ENCODE data around the gene MOGAT2.

MOGAT2 gene

DNA sequence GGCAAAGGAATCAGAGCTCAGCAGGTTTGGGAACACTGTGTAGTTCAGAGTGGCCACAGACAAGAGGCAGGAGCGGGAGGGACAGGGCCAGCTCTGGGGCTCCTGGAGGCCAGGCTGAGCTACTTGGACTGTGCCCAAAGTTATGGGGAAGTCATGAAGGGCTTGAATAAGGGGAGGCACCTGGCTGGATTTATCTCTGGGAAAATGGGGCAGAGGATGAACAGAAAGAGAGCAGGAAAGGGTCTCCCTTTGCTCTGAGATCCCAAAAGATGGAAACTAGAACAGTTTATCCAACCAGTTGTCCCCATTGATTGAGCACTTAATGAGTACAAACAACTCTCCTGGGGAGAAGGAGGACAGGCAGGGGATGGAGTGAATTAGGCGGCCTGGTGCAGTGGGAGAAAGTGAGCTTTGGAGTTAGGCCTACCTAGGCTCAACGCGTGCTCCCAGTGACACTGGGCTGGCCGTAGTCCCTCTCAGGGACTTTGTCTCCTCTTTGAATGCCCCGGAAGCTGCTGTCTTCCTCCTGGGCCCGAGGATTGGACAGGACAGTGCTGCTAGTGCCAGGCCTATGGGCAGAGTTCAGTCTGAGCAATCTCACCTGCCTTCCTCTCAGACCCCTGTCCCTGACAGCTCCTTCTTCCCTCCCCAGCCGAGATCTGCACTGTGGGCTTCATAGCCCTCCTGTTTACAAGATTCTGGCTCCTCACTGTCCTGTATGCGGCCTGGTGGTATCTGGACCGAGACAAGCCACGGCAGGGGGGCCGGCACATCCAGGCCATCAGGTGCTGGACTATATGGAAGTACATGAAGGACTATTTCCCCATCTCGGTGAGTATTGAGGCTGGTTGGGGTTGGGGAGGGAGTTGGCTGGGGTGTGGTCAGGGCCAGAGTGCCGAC lies 2.0 kb downstream of the MOGAT2 start:
- TF ChIP-seq, protein P1, sequence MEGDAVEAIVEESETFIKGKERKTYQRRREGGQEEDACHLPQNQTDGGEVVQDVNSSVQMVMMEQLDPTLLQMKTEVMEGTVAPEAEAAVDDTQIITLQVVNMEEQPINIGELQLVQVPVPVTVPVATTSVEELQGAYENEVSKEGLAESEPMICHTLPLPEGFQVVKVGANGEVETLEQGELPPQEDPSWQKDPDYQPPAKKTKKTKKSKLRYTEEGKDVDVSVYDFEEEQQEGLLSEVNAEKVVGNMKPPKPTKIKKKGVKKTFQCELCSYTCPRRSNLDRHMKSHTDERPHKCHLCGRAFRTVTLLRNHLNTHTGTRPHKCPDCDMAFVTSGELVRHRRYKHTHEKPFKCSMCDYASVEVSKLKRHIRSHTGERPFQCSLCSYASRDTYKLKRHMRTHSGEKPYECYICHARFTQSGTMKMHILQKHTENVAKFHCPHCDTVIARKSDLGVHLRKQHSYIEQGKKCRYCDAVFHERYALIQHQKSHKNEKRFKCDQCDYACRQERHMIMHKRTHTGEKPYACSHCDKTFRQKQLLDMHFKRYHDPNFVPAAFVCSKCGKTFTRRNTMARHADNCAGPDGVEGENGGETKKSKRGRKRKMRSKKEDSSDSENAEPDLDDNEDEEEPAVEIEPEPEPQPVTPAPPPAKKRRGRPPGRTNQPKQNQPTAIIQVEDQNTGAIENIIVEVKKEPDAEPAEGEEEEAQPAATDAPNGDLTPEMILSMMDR (IDR thresholded peaks at IDR 0.05; ENCODE audit: insufficient read depth, low read depth, low read length, missing control alignments) = no peak
- no peak overlapping the region for H3K4me3 ChIP-seq (ENCODE audit: low read length)
- DNase-seq (ENCODE audit: low read depth) = no peak

DNA sequence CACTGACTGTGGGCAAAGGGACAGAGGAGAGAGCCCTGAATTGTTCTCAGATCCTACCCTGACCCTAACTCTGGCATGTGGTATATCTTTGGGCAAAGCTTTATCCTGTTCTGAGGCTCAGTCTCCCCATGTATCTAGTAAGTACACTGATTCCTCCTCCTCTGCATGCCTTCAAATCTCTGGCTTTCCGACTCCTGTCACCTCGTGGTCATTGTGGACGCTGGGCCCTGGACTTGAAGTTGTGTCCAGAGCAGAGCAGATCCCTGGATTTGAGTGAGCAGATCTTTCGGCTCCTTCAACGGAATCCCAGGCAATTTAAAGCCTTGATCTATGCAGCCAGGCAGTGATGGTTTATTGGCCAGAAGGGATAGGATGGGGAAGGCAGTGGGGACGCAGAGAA lies 3.0 kb downstream of the MOGAT2 start:
- no peak for DNase-seq (ENCODE audit: low read depth)
- TF ChIP-seq, protein P1 (IDR thresholded peaks at IDR 0.05; ENCODE audit: insufficient read depth, low read depth, low read length, missing control alignments) = no peak
- H3K4me3 ChIP-seq (ENCODE audit: low read length) = no peak overlapping the region

DNA sequence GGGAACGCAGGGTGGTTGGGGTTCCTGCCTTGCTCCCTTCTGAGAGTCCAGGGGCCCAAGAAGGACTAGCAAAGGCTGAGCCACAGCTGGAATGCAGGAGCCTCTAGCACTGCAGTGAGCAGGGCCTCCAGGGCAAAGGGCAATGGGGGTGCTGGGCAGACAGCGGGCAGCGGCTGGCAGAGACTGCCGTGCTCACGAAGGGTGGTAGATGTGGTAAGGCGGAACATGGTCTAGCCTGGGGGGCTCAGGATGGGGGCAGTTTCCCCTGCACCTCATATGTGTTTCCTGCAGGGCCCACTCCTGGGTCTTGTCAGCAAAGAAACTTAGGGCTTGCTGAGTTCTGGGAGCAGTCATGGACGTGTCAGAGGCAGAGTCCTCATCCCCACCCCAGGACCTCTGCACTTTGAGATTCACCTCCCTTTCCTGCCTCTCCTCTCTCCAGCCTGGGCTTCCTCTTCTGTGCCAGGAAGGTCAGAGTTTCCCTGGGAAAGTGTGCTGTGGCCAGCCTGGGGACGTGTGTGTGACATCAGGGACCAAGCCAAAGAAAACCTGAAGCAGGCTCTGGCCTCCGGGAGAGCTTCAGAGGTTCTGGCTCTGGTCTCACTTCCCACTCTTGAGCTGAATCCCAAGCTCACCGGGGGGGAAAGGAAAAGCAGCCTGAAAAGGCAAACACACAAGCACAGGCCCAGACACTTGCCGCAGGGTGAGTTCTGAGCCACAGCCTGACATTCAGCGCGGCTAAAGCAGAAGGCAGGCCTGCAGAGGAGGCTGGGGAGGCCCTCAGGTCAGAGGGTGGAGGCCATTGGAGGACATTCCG lies 4.4 kb downstream of the MOGAT2 start:
- TF ChIP-seq, protein P1 (IDR thresholded peaks at IDR 0.05; ENCODE audit: insufficient read depth, low read depth, low read length, missing control alignments) = no peak
- H3K4me3 ChIP-seq (ENCODE audit: low read length) = no peak overlapping the region
- no peak for DNase-seq (ENCODE audit: low read depth)

DNA sequence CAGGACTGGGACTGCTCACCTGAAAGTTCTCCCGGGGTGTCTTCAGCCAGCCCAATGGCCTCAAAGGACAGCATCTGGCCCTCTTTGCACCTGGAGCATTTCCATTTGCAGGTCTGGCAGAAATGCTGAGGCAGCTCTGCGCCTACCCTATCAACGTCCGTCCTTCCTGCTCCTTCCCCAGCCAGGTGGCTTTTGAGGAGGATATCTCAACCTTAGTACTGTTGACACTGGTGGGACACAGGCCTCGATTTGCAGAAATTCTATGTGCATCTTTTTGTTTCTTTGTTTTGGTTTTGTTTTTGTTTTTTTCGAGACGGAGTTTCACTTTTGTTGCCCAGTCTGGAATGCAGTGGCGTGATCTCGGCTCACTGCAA lies 5.0 kb downstream of the MOGAT2 start:
- H3K4me3 ChIP-seq (ENCODE audit: low read length) = no peak overlapping the region
- TF ChIP-seq, protein P1 (IDR thresholded peaks at IDR 0.05; ENCODE audit: insufficient read depth, low read depth, low read length, missing control alignments) = no peak
- DNase-seq (ENCODE audit: low read depth) = no peak

DNA sequence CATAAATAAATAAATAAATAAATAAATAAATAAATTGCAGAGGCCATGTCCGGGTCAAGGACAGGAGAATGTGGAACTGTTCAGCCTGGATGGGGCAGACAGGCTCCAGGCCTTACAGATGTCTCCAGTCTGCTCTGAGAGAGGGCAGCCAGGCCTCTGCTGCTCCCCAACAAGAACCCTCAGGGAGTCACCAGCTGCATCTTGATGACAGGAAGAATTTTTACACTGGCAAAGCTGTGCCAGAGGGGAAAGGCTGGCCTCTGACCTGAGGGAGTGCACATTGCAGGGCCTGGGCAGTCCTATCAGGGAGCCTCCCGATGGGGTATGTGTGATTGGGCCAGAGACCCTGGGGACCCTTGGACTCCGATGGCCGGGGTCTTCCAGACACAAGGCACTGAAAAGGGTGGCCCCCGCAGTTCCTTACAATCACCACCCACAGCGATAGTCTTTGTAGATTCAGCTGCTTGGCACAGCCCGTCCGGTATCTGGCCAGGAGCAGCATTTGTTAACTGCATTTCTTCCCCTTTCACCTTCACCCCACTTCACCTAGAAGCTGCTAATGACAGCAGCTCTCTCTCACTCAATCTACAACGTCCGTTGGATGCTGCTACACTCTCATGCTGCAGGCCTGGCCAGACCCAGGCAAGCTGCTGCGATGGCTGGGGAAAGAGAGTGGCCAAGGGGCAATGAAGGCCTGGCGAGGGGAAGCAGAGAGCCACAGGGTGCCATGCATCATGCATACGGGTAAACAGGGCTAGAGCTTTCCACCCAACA lies 8.1 kb downstream of the MOGAT2 start:
- TF ChIP-seq, protein P1 (IDR thresholded peaks at IDR 0.05; ENCODE audit: insufficient read depth, low read depth, low read length, missing control alignments) = no peak
- DNase-seq (ENCODE audit: low read depth) = no peak
- no peak overlapping the region for H3K4me3 ChIP-seq (ENCODE audit: low read length)

DNA sequence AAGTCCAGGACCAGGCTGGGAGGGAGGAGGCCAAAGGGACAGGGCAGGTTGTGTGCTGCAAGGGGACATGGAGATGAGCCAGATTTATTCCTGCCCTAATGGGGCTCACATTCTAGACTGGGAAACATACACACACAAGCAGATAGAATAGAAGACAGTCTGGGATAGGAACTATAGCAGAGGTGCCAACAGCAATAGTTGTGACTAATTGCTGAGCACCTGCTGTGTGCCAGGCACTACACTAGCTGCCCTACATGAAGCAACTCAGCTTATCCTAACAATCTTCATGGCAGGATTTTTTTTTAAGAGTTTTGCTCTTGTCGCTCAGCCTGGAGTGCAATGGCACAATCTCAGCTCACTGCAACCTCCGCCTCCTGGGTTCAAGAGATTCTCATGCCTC lies 11.4 kb downstream of the MOGAT2 start:
- TF ChIP-seq, protein P1 (IDR thresholded peaks at IDR 0.05; ENCODE audit: insufficient read depth, low read depth, low read length, missing control alignments) = no peak
- H3K4me3 ChIP-seq (ENCODE audit: low read length) = no peak overlapping the region
- DNase-seq (ENCODE audit: low read depth) = no peak
